GM21619 (cell line): ENCODE data around the gene PIBF1.

Source experiments
- ATAC-seq: cut with Tn5 transposase; IDR thresholded peaks from one replicate; pipeline ENCODE4 v1.9.1; 2021; ENCODE audit not compliant: unreplicated experiment

PIBF1 gene

DNA sequence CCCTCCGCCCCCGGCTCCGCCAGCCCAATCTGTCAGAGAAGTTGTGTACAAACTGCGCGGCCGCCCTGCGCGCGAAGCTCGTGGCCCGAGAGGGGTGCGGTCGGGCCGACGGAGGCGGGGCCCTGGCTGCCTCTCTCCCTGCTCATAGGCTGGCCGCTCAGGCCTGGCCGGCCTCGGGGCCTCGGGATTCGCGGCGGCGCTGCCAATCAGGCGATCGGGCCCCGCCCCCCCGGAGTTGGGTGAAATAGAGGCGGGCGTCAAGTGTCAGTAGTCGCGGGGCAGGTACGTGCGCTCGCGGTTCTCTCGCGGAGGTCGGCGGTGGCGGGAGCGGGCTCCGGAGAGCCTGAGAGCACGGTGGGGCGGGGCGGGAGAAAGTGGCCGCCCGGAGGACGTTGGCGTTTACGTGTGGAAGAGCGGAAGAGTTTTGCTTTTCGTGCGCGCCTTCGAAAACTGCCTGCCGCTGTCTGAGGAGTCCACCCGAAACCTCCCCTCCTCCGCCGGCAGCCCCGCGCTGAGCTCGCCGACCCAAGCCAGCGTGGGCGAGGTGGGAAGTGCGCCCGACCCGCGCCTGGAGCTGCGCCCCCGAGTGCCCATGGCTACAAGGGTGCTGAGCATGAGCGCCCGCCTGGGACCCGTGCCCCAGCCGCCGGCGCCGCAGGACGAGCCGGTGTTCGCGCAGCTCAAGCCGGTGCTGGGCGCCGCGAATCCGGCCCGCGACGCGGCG lies 277.0 kb downstream of the PIBF1 start, which contains the start of gene KLF5:
Gene KLF5, plus strand, starts transcription at position 270 of the 724 bp plus-strand sequence. Its CDS starts 323 bp downstream, at position 593.
- ATAC-seq, result peak; percentile 96

- ATAC-seq, result peak; percentile 34
Observed at GRCh38 chr13:73059460-73060250, 277.7 kb downstream of the PIBF1 start.

- no peak for ATAC-seq
Observed at GRCh38 chr13:73060251-73061160, 278.6 kb downstream of the PIBF1 start.

DNA sequence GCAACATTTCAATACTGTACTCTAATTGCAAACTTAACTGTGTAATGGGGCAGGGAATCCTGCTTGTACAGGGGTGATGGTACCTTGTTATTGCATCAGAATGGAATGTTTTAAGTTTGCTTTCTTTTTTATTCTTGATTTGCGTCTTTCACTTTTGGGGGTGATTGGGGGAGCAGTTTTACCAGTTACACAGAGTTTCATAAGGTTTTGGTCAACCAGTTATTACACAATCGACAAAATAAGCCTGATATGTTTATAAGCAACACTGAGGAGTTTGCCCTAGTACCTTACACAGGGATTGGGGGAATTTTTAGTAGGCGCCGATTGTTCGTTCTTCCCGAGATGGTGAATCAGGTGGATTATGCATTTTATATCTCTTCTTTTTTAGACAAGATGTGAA lies 279.5 kb downstream of the PIBF1 start:
- no peak for ATAC-seq

DNA sequence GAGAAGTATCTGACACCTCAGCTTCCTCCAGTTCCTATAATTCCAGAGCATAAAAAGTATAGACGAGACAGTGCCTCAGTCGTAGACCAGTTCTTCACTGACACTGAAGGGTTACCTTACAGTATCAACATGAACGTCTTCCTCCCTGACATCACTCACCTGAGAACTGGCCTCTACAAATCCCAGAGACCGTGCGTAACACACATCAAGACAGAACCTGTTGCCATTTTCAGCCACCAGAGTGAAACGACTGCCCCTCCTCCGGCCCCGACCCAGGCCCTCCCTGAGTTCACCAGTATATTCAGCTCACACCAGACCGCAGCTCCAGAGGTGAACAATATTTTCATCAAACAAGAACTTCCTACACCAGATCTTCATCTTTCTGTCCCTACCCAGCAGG lies 279.9 kb downstream of the PIBF1 start:
- no peak for ATAC-seq

GRCh38 chr13:73062468-73062867 lies 280.5 kb downstream of the PIBF1 start:
- ATAC-seq, result no peak

GRCh38 chr13:73063166-73063565 lies 281.2 kb downstream of the PIBF1 start:
- ATAC-seq, result no peak

DNA sequence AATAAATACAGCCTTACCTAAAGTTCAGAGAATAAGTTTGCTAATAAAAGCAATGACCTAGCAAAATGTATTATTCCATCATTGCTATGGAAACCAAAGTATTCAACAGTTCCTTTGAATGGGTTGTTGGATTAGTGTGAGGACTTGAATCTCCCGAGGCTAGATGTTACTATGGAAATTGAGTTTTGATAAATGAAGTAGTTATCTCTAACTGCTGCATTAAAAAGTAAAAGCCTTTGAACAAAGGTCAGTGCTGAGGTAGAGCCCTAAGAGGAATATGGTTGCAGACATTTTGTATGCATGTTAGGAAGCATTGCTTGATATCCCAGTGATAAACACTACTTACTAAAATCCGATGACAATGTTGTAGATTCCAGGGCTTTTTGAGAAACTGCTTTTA lies 283.1 kb downstream of the PIBF1 start:
- ATAC-seq, result no peak

- no peak for ATAC-seq
Observed at GRCh38 chr13:73065665-73066340, 283.9 kb downstream of the PIBF1 start.
